Measurements from ENCODE around the gene KLHL17.

- TF ChIP-seq CTCF (IDR thresholded peaks at IDR 0.05) (no peak), POLR2A (IDR thresholded peaks at IDR 0.05) (no peak), POLR2AphosphoS5 (IDR thresholded peaks at IDR 0.05; ENCODE audit: insufficient read depth in 1 of 2, low read depth in 1 of 2) (no peak)
Measured at GRCh38 chr1:980137-980571, 19.8 kb downstream of the KLHL17 start.

Data from vagina (tissue), 2 donors.